VCaP (cell line): ENCODE results near the gene KLC4.
A peak's percentile ranks its signal among the peaks of the same experiment; 100 is the strongest.

Source experiments
- H3K27ac ChIP-seq: fragments of 450-650 bp; 2 replicates; pipeline ENCODE4 v1.5.1; 2017
- CTCF ChIP-seq: fragments of 450-650 bp; conservative IDR thresholded peaks from 2 replicates; pipeline ENCODE4 v1.5.1; 2017; ENCODE audit warnings: mild to moderate bottlenecking, moderate library complexity

The KLC4 gene

GRCh38 chr6:43060034-43060754 lies 763 bp downstream of the KLC4 start:
- no peak for TF ChIP-seq CTCF
- peak overlapping the region; percentile 85 for H3K27ac ChIP-seq

DNA sequence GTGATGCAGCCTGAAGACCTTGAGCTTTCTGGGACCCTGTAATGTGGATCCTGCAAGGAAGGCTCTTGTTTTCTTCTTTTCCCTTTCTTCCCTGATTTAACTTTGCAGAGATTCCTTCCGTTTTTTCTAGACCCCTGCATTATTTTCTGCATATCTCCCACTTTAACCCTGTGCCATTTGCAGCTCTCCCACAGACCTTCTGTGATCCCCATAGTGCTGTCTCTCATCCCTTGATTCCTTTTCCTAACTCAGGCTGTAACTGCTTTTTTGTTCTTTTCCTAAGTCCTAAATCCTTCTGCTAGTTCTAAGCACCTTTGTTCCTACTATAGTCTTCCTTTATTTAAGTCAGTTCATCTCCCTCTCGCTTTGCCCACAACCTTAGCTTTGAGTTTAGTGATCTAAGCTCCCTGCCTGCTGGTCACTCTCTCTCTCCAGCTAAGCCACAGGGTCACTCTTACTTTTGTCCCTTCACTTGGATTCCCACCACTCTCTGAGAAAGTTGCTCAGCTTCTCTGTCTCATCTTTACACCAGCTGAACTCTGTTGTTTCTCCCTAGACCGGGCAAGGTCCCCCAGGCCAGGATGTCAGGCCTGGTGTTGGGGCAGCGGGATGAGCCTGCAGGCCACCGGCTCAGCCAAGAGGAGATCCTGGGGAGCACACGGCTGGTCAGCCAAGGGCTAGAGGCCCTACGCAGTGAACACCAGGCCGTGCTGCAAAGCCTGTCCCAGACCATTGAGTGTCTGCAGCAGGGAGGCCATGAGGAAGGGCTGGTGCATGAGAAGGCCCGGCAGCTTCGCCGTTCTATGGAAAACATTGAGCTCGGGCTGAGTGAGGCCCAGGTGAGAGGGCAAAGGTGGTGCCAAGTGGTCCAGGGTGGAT lies 1.6 kb downstream of the KLC4 start:
- peak overlapping the region; percentile 85 for H3K27ac ChIP-seq
- TF ChIP-seq CTCF: no peak

DNA sequence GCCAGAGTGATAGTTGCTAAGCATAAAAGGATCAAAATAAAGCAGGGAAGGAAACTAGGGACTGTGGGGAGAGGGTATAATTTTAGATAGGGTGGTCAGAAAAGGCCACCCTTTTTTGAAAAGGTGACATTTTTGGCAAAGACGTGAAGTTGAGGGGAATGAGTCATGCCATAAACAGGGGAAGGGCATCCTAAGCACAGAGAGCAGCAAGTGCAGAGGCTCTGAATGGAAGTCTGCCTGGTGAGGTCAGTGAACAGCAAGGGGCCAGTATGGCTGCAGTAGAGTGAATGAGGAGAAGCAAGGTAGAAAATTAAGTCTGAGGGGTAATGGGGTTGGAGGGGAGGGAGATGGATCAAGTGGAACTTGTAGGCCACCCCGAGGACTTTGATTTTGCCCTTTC lies 2.4 kb downstream of the KLC4 start:
- no peak overlapping the region for H3K27ac ChIP-seq

DNA sequence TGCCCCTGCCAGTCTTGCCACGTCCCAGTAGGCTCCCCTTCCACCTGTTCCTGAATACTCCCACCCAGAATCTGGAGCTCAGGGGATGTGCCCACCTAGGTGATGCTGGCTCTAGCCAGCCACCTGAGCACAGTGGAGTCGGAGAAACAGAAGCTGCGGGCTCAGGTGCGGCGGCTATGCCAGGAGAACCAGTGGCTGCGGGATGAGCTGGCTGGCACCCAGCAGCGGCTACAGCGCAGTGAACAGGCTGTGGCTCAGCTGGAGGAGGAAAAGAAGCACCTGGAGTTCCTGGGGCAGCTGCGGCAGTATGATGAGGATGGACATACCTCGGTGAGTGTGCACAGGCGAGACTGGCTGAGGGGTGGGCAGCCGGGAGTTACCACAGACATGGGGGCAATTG lies 3.4 kb downstream of the KLC4 start:
- TF ChIP-seq CTCF: no peak
- no peak overlapping the region for H3K27ac ChIP-seq

More for the DNA sequence above, 2.4 kb downstream of the KLC4 start:
- TF ChIP-seq CTCF: no peak

DNA sequence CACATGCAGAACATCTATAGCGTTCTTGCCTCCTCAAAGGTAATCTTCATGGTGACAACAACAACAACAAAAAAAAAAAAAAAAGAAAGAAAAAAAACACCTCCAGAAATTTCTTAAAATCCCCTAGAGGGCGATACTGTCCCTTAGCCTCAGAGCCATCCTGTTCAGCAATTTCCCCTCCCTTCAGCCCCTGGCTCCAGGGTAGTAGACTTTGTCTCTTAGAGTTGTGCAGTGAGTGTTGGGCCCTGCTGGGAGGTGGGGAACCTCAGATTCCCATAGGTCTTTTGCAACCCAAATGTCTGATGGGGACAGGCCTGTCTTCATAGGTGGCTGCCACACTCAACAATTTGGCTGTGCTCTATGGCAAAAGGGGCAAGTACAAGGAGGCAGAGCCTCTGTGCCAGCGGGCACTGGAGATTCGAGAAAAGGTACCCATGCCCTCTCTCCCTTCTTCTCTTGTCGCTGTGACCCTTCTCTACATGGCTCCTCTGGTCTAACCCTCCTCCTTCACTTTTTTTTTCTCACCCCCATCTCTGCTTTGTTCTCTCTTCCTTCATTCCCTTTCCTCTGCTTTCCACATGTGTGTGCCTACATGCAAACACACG lies 10.7 kb downstream of the KLC4 start:
- peak; percentile 85 for TF ChIP-seq CTCF
- H3K27ac ChIP-seq: no peak overlapping the region

DNA sequence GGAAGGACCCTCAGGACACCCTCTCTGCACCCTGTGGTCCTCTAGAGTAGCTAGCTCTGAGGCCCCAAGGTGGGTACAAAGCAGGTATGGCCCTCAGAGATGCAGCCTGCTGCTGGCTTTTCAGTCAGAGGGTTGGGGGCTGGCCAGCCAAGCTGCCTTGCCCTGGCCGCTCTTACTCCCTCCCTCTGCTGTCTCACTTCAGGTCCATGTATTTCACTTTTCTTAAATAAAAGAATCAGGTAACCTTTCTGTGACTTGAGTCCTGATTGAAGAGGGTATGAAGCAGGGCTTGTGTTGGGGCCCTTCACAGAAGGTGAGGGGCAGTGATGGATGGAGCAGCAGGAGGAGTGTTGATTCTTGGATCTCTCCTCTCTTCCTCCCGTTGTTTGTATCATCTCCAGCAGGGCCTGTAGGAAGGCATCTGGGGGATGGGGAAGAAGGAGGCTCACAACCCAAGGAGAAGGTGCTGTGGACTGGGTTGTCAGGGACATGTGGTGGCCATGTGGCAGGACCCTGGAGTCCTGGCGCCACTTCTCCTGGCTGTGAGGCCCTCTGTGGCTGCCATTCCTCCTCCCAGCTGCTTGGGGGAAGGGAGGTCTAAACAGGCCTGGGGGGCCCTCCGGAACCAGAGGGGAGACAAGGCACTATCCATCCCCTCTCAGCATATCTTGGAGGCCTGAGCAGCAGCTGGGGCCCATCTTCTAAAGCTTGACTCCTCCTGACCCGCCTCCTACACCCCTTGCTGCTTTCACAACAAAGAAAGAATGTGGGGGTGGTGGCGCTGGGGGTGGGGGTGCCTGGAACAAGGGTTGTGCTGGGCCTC lies 15.6 kb downstream of the KLC4 start:
- no peak for TF ChIP-seq CTCF
- H3K27ac ChIP-seq: peak overlapping the region; percentile 81
